ENCODE measurements around the gene CNTN4.

Gene CNTN4

DNA sequence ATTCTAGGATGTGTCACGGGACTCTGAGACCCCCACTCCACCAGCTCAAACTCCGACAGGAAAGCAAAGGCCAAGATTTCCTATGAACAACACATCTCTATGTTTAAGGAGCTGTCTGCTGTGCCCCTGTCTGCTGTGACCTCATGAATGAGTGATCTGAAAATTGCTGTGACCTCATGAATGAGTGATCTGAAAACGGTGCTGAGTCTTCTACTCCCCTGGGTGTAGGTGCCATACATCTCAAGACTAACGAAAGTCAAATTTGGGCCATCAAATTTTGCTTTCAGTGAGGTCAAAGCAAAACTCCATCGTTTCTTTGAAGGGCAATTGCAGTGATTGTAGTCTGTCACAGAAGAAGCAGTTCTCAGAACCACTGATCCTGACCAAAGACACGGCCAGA lies 987.1 kb downstream of the CNTN4 start:
- H3K9ac ChIP-seq (ENCODE audit: low read depth, low read length), result no peak overlapping the region
- no peaks in the 10 kb centered on the region for H3K4me1 ChIP-seq (ENCODE audit: control insufficient read depth, insufficient read depth, low read length)
- no peaks in the 10 kb centered on the region for H3K27me3 ChIP-seq (ENCODE audit: control insufficient read depth, insufficient read depth, low read length)
- H3K4me3 ChIP-seq (ENCODE audit: low read depth, low read length), result no peak overlapping the region
- H3K36me3 ChIP-seq (ENCODE audit: control insufficient read depth, insufficient read depth, low read length), result no peaks in the 10 kb centered on the region
- no peaks in the 10 kb centered on the region for H3K9me3 ChIP-seq (ENCODE audit: control insufficient read depth, insufficient read depth, low read length)

DNA sequence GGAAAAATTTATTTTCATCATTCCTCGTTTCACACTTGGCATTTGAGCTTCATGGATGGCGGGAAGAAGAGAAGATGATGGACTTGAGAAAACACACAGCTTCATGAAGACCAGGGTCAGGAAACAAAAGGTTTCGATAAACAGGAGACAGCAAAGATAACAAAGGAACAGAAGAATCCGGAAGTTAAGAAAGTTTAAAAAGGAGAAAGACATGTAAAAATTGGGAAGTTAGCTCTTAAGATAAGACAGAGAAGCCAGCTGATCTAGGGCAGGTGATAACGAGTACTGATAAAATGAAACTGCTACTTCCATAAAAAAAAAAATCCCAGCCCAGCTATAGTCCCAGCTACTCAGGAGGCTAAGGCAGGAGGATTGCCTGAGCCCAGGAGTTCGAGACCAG lies 987.6 kb downstream of the CNTN4 start:
- H3K36me3 ChIP-seq (ENCODE audit: control insufficient read depth, insufficient read depth, low read length), result no peaks in the 10 kb centered on the region
- no peaks in the 10 kb centered on the region for H3K9me3 ChIP-seq (ENCODE audit: control insufficient read depth, insufficient read depth, low read length)
- H3K27me3 ChIP-seq (ENCODE audit: control insufficient read depth, insufficient read depth, low read length), result no peaks in the 10 kb centered on the region
- no peak overlapping the region for H3K4me3 ChIP-seq (ENCODE audit: low read depth, low read length)
- no peak overlapping the region for H3K9ac ChIP-seq (ENCODE audit: low read depth, low read length)
- H3K4me1 ChIP-seq (ENCODE audit: control insufficient read depth, insufficient read depth, low read length), result no peaks in the 10 kb centered on the region

DNA sequence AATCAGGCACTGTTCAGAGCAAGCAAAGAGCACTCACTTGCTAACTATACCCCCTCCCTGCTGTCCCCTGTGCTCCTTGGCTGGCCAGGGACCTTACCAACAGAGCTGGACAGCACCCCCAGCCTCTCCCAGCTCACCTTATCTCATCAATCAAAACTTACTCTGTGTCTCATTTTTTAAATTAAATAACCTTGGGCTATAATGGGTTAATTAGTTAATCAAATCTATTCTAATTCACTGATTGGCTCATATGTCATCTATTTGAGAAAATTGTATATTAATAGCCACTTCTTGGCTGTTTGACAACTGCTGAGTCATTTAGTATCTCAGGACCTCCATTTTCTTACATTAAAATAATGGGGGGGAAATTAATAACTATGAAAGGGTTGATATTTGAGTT lies 988.6 kb downstream of the CNTN4 start:
- H3K4me1 ChIP-seq (ENCODE audit: control insufficient read depth, insufficient read depth, low read length), result no peaks in the 10 kb centered on the region

DNA sequence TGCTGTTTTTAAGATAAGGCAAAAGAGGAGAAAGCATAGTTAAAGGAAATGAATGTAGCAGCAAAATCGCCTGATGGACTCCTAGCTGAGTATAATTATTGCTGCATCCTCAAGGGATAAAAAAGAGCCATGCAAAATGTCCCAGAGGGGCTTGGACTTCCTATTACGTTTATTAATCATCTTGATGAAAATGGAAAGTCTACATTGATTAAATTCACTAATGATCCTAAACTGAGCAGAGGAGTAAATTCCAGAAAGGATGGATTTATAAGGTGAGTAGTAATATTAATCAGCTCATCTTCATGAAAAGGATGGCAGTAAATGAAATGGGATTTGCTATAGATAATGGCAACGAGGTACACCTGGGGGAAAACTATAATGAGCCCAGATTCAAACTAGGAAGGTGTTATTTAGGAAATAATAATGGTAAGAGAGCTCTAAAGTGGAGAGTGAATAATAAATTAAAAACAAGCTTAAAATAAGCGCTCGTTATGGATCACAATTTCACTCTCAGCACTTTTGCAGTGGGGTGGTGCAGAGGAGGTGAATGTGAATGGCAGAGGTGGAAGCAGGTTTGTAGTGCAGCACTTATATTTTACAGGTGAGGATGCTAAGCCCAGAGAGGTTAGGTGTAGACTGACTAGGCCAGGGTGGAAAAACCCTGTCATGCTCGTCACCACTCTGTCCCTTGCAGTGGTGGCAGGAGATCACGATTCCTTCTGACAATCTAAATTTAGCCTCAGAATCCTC lies 989.2 kb downstream of the CNTN4 start:
- no peaks in the 10 kb centered on the region for H3K36me3 ChIP-seq (ENCODE audit: control insufficient read depth, insufficient read depth, low read length)
- H3K9ac ChIP-seq (ENCODE audit: low read depth, low read length), result no peak overlapping the region
- H3K4me1 ChIP-seq (ENCODE audit: control insufficient read depth, insufficient read depth, low read length), result no peaks in the 10 kb centered on the region
- H3K27me3 ChIP-seq (ENCODE audit: control insufficient read depth, insufficient read depth, low read length), result no peaks in the 10 kb centered on the region
- no peaks in the 10 kb centered on the region for H3K9me3 ChIP-seq (ENCODE audit: control insufficient read depth, insufficient read depth, low read length)
- H3K4me3 ChIP-seq (ENCODE audit: low read depth, low read length), result no peak overlapping the region

More for the DNA sequence above, 988.6 kb downstream of the CNTN4 start:
- H3K36me3 ChIP-seq (ENCODE audit: control insufficient read depth, insufficient read depth, low read length), result no peaks in the 10 kb centered on the region
- H3K27me3 ChIP-seq (ENCODE audit: control insufficient read depth, insufficient read depth, low read length), result no peaks in the 10 kb centered on the region
- no peak overlapping the region for H3K9ac ChIP-seq (ENCODE audit: low read depth, low read length)
- H3K4me3 ChIP-seq (ENCODE audit: low read depth, low read length), result no peak overlapping the region
- H3K9me3 ChIP-seq (ENCODE audit: control insufficient read depth, insufficient read depth, low read length), result no peaks in the 10 kb centered on the region

DNA sequence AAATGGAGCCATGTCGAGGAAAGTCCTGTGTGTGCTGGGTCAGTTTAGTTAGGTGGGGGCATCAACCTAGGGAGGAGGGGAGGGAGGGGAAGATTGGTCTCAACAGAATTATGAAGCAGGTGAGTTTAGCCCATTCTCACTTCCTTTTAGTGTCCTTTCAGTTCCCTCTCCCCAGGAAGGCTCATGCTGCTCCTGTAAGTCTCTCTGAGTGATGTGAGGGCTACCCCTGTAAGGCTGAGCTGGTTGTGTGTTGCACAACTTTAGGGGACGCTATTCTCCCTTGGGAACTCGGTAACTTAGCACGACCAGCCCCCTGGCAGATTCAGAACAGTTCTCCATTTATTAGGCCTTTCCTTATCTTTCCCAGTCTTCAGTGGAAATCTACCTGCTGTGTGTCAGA lies 990.4 kb downstream of the CNTN4 start:
- H3K36me3 ChIP-seq (ENCODE audit: control insufficient read depth, insufficient read depth, low read length), result no peaks in the 10 kb centered on the region
- H3K4me1 ChIP-seq (ENCODE audit: control insufficient read depth, insufficient read depth, low read length), result no peaks in the 10 kb centered on the region
- H3K9me3 ChIP-seq (ENCODE audit: control insufficient read depth, insufficient read depth, low read length), result no peaks in the 10 kb centered on the region
- H3K4me3 ChIP-seq (ENCODE audit: low read depth, low read length), result no peak overlapping the region
- no peaks in the 10 kb centered on the region for H3K27me3 ChIP-seq (ENCODE audit: control insufficient read depth, insufficient read depth, low read length)
- H3K9ac ChIP-seq (ENCODE audit: low read depth, low read length), result no peak overlapping the region

DNA sequence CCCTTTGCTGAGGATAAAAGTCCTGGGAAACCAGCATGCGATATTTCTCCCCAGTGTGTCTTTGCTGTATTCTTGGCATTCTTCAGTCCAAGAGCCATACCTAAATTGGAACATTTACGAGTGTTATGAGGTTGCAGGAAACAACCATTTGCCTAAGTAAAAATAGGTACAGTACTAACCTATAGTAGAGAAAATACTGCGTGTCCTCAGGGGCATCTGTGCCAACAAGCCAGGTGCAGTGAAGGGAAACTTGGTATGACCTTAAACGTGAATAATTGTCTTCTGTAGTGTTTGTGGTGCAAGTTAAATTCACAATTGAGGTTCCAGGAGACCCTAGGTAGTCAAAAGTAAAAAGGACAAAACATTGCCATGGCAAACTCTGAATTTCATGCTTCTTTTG lies 999.3 kb downstream of the CNTN4 start:
- Histone ChIP-seq H3K9me3 (ENCODE audit: control insufficient read depth, insufficient read depth, low read length) (no peaks in the 10 kb centered on the region), H3K9ac (ENCODE audit: low read depth, low read length) (no peak overlapping the region), H3K4me3 (ENCODE audit: low read depth, low read length) (no peak overlapping the region), H3K27me3 (ENCODE audit: control insufficient read depth, insufficient read depth, low read length) (no peaks in the 10 kb centered on the region), H3K4me1 (ENCODE audit: control insufficient read depth, insufficient read depth, low read length) (no peaks in the 10 kb centered on the region), H3K36me3 (ENCODE audit: control insufficient read depth, insufficient read depth, low read length) (no peaks in the 10 kb centered on the region)

DNA sequence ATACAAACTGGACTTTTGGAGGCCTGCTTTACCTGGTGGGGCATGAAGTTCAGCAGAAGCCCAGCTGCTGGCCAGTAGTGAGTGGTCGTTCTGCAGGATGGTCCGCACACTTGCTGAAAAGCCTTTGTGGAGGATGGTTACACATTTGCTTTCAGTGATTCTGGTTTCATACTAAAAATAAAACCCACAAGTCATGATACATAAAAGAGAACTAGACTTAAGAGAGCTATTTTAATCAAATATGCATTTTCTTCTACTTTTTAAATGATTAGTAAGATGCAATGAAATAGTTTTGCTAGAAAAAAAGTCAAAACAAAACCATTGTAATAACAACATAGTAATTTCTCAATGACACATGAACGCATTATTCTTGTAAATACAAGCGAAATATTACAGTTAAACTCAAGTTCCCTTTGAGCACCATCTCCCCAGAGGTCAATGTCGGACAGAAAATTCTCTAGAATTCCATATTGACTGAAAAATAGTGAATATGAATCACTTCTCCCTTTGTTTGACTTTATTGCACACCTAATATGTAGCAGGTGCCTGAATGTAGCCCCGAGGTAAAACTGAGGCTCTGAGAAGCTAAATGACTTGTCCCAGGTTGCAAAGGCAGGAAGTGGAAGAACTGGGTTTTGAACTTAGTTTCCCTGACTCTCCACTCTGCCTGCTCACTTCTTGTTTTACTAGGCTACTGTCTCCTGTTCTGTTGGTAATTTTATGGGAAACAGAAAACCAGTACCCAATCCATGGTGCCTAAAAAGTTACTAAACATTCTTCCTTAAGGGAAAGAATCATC lies 1003.2 kb downstream of the CNTN4 start:
- Histone ChIP-seq H3K27me3 (ENCODE audit: control insufficient read depth, insufficient read depth, low read length) (no peaks in the 10 kb centered on the region), H3K4me1 (ENCODE audit: control insufficient read depth, insufficient read depth, low read length) (no peaks in the 10 kb centered on the region), H3K4me3 (ENCODE audit: low read depth, low read length) (no peak overlapping the region), H3K9me3 (ENCODE audit: control insufficient read depth, insufficient read depth, low read length) (no peaks in the 10 kb centered on the region), H3K9ac (ENCODE audit: low read depth, low read length) (no peak overlapping the region), H3K36me3 (ENCODE audit: control insufficient read depth, insufficient read depth, low read length) (no peaks in the 10 kb centered on the region)

DNA sequence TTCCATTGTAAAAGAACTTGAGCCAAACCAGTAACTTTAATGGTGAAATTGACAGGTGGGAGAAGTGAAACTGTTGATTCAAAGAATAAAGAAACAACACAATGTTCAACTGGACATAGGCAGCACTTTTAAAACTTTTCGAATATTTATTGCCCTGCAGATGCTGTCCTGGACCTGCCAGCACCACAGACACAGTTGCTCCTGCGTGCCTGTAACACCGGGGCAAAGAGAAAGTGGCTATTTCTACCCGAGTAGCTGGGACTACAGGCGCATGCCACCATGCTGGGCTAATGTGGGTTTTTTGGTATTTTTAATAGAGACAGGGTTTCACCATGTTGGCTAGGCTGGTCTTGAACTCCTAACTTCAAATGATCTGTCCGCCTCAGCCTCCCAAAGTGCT lies 1004.1 kb downstream of the CNTN4 start:
- no peaks in the 10 kb centered on the region for H3K36me3 ChIP-seq (ENCODE audit: control insufficient read depth, insufficient read depth, low read length)
- H3K27me3 ChIP-seq (ENCODE audit: control insufficient read depth, insufficient read depth, low read length), result no peaks in the 10 kb centered on the region
- H3K9ac ChIP-seq (ENCODE audit: low read depth, low read length), result no peak overlapping the region
- no peak overlapping the region for H3K4me3 ChIP-seq (ENCODE audit: low read depth, low read length)
- H3K4me1 ChIP-seq (ENCODE audit: control insufficient read depth, insufficient read depth, low read length), result no peaks in the 10 kb centered on the region
- no peaks in the 10 kb centered on the region for H3K9me3 ChIP-seq (ENCODE audit: control insufficient read depth, insufficient read depth, low read length)

DNA sequence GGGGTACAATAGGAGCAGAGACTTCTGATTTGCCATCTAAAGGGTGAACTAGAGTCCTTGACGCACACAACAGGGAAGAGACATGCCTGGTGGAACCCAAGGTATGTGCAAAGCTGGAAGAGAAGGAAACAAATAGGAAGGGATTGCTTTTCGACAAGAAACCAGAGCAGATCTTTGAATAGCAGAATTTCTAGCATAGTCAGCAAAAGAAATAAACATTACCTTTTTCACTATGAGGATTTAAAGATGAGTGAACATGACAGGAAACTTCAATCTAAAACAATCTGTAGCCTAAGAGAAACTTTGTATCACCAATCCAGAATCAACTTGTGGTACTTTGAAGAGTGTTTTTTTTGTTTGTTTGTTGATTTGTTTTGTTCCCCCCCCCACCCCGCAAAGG lies 1006.6 kb downstream of the CNTN4 start:
- no peak overlapping the region for H3K4me3 ChIP-seq (ENCODE audit: low read depth, low read length)
- H3K36me3 ChIP-seq (ENCODE audit: control insufficient read depth, insufficient read depth, low read length), result no peaks in the 10 kb centered on the region
- no peak overlapping the region for H3K9ac ChIP-seq (ENCODE audit: low read depth, low read length)
- H3K9me3 ChIP-seq (ENCODE audit: control insufficient read depth, insufficient read depth, low read length), result no peaks in the 10 kb centered on the region
- H3K27me3 ChIP-seq (ENCODE audit: control insufficient read depth, insufficient read depth, low read length), result no peaks in the 10 kb centered on the region
- H3K4me1 ChIP-seq (ENCODE audit: control insufficient read depth, insufficient read depth, low read length), result peaks cover 1% of the 10 kb centered on the region

DNA sequence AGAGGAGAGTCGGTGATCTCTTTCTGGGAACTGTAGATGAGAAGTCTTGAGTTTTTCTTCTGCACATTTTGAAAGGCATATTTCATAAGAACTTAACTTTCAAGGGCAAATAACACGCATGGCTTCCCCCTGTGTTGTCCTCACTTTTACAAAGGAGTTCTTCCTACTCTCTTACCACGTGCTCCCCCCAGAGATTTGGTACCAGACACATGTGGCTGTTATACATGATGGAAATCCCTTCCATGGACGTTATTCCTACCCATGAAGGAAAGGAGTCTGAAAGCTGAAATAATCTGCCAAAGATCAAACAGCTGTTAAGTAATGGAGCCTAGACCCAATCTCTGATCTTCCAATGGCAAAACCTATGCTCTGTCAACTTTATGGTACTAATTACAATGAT lies 1007.1 kb downstream of the CNTN4 start:
- Histone ChIP-seq H3K4me1 (ENCODE audit: control insufficient read depth, insufficient read depth, low read length) (peaks cover 6% of the 10 kb centered on the region), H3K36me3 (ENCODE audit: control insufficient read depth, insufficient read depth, low read length) (no peaks in the 10 kb centered on the region), H3K27me3 (ENCODE audit: control insufficient read depth, insufficient read depth, low read length) (no peaks in the 10 kb centered on the region), H3K9ac (ENCODE audit: low read depth, low read length) (no peak overlapping the region), H3K4me3 (ENCODE audit: low read depth, low read length) (no peak overlapping the region), H3K9me3 (ENCODE audit: control insufficient read depth, insufficient read depth, low read length) (no peaks in the 10 kb centered on the region)

DNA sequence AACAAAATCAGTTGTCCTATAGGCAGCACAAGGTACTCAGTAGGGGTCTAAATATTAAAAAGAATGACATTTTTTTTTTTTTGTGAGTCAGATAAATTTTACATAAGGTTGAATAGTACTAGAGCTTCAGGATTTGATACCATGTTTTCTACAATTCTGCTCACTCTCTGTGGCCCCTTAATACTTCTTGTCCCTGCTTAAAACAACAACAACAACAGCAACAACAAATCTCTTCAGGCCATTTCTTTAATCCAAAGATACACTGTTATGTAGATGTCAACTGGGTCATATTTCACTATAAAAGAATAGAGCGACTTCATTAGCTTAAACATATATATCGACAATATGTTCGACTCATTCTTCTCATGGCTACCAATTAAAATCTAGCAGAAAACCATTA lies 1008.5 kb downstream of the CNTN4 start:
- H3K4me1 ChIP-seq (ENCODE audit: control insufficient read depth, insufficient read depth, low read length), result peaks cover 10% of the 10 kb centered on the region
- H3K4me3 ChIP-seq (ENCODE audit: low read depth, low read length), result no peak overlapping the region
- no peaks in the 10 kb centered on the region for H3K36me3 ChIP-seq (ENCODE audit: control insufficient read depth, insufficient read depth, low read length)
- no peaks in the 10 kb centered on the region for H3K27me3 ChIP-seq (ENCODE audit: control insufficient read depth, insufficient read depth, low read length)
- no peaks in the 10 kb centered on the region for H3K9me3 ChIP-seq (ENCODE audit: control insufficient read depth, insufficient read depth, low read length)
- H3K9ac ChIP-seq (ENCODE audit: low read depth, low read length), result no peak overlapping the region
